K562 (cell line): ENCODE measurements around the gene MT1E. TPM values are rescaled to one million over a fixed set of nuclear protein-coding genes. Genes with fewer than 3 reads are reported as not detected.

Experiments used
- ATAC-seq: fragments of 200-7000 bp; cut with Tn5 transposase; 3 replicates; pipeline ENCODE4 v1.9.1; 2020; ENCODE audit warnings: moderate library complexity
- BruUV-seq: library from RNA; stranded (reverse); fragments of 400-500 nt; replicated peaks from 2 replicates; lab custom pipeline; 2021; lab: Mats Ljungman, UMichigan
- CTCF ChIA-PET: fragments of 300-600 bp; formaldehyde crosslinking; extraction: SDS; loops from one replicate; lab custom pipeline; 2021; ENCODE audit warnings: low intra/inter-chr PET ratio; lab: Yijun Ruan, JAX
- POLR2A ChIA-PET: fragments of 300-600, 350-650 bp; sonication (Branson Sonifier 250); formaldehyde crosslinking; extraction: SDS; loops from one replicate; lab custom pipeline; 2021; ENCODE audit warnings: antibody characterized with exemption, inconsistent platforms; lab: Yijun Ruan, JAX
- DNase-seq, 4 experiments: peaks; one replicate each; pipeline versions ENCODE4 v3.0.0 to v3.0.0-alpha.2; 2011 to 2018; ENCODE audit warnings: low spot score in 3 of 4, mixed read lengths in 3 of 4; ENCODE audit errors: extremely low read depth in 1 of 4
- FAIRE-seq: peaks from 2 replicates; lab custom pipeline; 2011; peaks lifted over from hg19 to GRCh38; lab: Jason Lieb, UNC
- H2AFZ ChIP-seq: 2 replicates; pipeline ENCODE4 v1.6.0; 2011; ENCODE audit warnings: low read depth, low read length, control low read depth, inconsistent platforms
- H3K27ac ChIP-seq: fragments of 200-600 bp; 3 replicates; pipeline ENCODE4 v1.8.0; 2011; ENCODE audit warnings: low read depth, mild to moderate bottlenecking, control low read depth, inconsistent platforms, low read length, moderate library complexity, mixed read lengths; ENCODE audit errors: extremely low read depth
- H3K27me3 ChIP-seq, 2 experiments: fragments of 300-600 bp in 1 of 2; 2 replicates in 1 of 2; 3 replicates in 1 of 2; pipeline versions ENCODE4 v1.6.0 to v1.8.0; 2011; ENCODE audit warnings: inconsistent platforms in 2 of 2, low read length in 2 of 2, mild to moderate bottlenecking in 1 of 2, mixed read lengths in 1 of 2, moderate library complexity in 1 of 2; ENCODE audit not compliant: control insufficient read depth in 2 of 2, insufficient read depth in 2 of 2
- H3K36me3 ChIP-seq: fragments of 300-600 bp; 3 replicates; pipeline ENCODE4 v1.8.0; 2011; ENCODE audit warnings: mild to moderate bottlenecking, low read length, inconsistent platforms; ENCODE audit not compliant: control insufficient read depth, insufficient read depth
- H3K4me1 ChIP-seq, 2 experiments: fragments of 200-600 bp in 1 of 2; replicated peaks in 1 of 2; 2 replicates in 1 of 2; 3 replicates in 1 of 2; pipeline versions ENCODE4 v1.5.1 to v1.8.0; 2011; ENCODE audit warnings: inconsistent platforms in 2 of 2, low read length in 2 of 2, mild to moderate bottlenecking in 1 of 2, mixed read lengths in 1 of 2, moderate library complexity in 1 of 2; ENCODE audit not compliant: control insufficient read depth in 2 of 2, insufficient read depth in 2 of 2
- H3K4me2 ChIP-seq: 2 replicates; pipeline ENCODE4 v1.6.1; 2011; ENCODE audit warnings: low read length, control low read depth, inconsistent platforms, mixed read lengths; ENCODE audit not compliant: insufficient read depth
- H3K4me3 ChIP-seq: fragments of 200-600 bp; sonication (generic), shearing (Covaris generic); 2 replicates; pipeline ENCODE4 v1.5.1; 2016; ENCODE audit warnings: control low read depth, inconsistent platforms
- H3K79me2 ChIP-seq: fragments of 200-600 bp; 3 replicates; pipeline ENCODE4 v1.8.0; 2011; ENCODE audit warnings: low read length, inconsistent platforms; ENCODE audit not compliant: control insufficient read depth, insufficient read depth
- H3K9ac ChIP-seq, 2 experiments: 2 replicates each; pipeline versions ENCODE4 v1.6.0 to v1.6.1; 2011; ENCODE audit warnings: low read depth in 2 of 2, low read length in 2 of 2, control low read depth in 1 of 2, inconsistent platforms in 1 of 2, mild to moderate bottlenecking in 1 of 2, mixed read lengths in 1 of 2; ENCODE audit not compliant: insufficient read depth in 1 of 2
- H3K9me1 ChIP-seq: one replicate; pipeline ENCODE4 v1.6.0; 2011; ENCODE audit warnings: inconsistent platforms, mild to moderate bottlenecking, low read length, moderate library complexity; ENCODE audit not compliant: control insufficient read depth, insufficient read depth
- H3K9me3 ChIP-seq: replicated peaks from 2 replicates; pipeline ENCODE4 v1.5.1; 2011; ENCODE audit warnings: low read depth, low read length, inconsistent platforms; ENCODE audit not compliant: control insufficient read depth, insufficient read depth
- H4K20me1 ChIP-seq: replicated peaks from 2 replicates; pipeline ENCODE4 v1.6.1; 2011; ENCODE audit warnings: low read length, inconsistent platforms, mixed read lengths; ENCODE audit not compliant: control insufficient read depth, insufficient read depth
- BRF1 ChIP-seq: IDR thresholded peaks from 3 replicates; pipeline ENCODE4 v1.6.1; 2011; ENCODE audit warnings: borderline replicate concordance, mild to moderate bottlenecking; ENCODE audit not compliant: insufficient read length; ENCODE audit errors: extremely low read depth
- DPF2 ChIP-seq: fragments of 450-650 bp; IDR thresholded peaks from 2 replicates; pipeline ENCODE4 v1.6.1; 2016
- HNRNPLL ChIP-seq: fragments of 200-400 bp; formaldehyde crosslinking; IDR thresholded peaks from 2 replicates; pipeline ENCODE4 v1.6.1; 2017; ENCODE audit warnings: low read length, low read depth, mild to moderate bottlenecking; ENCODE audit not compliant: poor library complexity, severe bottlenecking
- NRF1 ChIP-seq, 2 experiments: fragments of 450-650 bp; IDR thresholded peaks in 1 of 2; conservative IDR thresholded peaks in 1 of 2; 2 replicates each; pipeline ENCODE4 v1.6.1; 2014; ENCODE audit warnings: mild to moderate bottlenecking in 2 of 2
- ZNF41 ChIP-seq: fragments of 250-450 bp; sonication (Bioruptor Pico); conservative IDR thresholded peaks from 2 replicates; pipeline ENCODE4 v1.4.0; 2020; ENCODE audit warnings: mild to moderate bottlenecking
- ZNF830 ChIP-seq: fragments of 250-450 bp; sonication (Bioruptor Pico); IDR thresholded peaks from 2 replicates; pipeline ENCODE4 v1.5.0; 2021; ENCODE audit warnings: mild to moderate bottlenecking
- WGBS: fragments of 100-300 bp; shearing (Covaris generic); methylation state at CpG from one replicate; pipeline ENCODE4 v1.1.6; 2016; ENCODE audit warnings: low coverage, mixed read lengths; ENCODE audit not compliant: insufficient coverage; ENCODE audit errors: missing lambda C conversion rate; 5-methylcytosine and 5-hydroxymethylcytosine counted together
- in situ Hi-C: fragments of 300-500 bp; cut with MboI; formaldehyde crosslinking; loops from 4 replicates; pipeline ENCODE4 v1.15.0; 2018; ENCODE audit warnings: inconsistent platforms, mixed read lengths
- intact Hi-C: fragments of 100-400 bp; cut with micrococcal nuclease; formaldehyde crosslinking; loops from 2 replicates; pipeline ENCODE4 v1.14.2; 2022
- polyA plus RNA-seq, 8 experiments: library from polyadenylated mRNA; depleted of rRNA in 4 of 8; stranded (reverse) in 5 of 8; unstranded in 3 of 8; fragments of >200 nt; fragmentation: Nextera tagmentation in 2 of 8; fragmentation: Illumina TruSeq in 1 of 8; extraction: Ambion mirVana in 2 of 8; extraction: Trizol in 1 of 8; gene quantifications; 2 replicates each; pipeline versions ENCODE4 v1.2.1 to v1.2.3, GENCODE V29; 2011 to 2014; ENCODE audit warnings: inconsistent platforms in 1 of 8, missing spikeins in 1 of 8
- total RNA-seq, 7 experiments: library from RNA; depleted of rRNA in 6 of 7; stranded (reverse); fragments of >200 nt in 6 of 7; fragmentation: Illumina TruSeq in 2 of 7; extraction: Trizol in 2 of 7; gene quantifications; 2 replicates each; pipeline versions ENCODE4 v1.2.1 to v1.2.3, GENCODE V29; 2011 to 2021; ENCODE audit warnings: low replicate concordance in 1 of 7
- TF ChIP-seq, protein P1 (sequence below): conservative IDR thresholded peaks from 2 replicates; pipeline ENCODE4 v1.6.1; 2011; ENCODE audit warnings: low read depth, mild to moderate bottlenecking, low read length; ENCODE audit not compliant: control insufficient read depth
- TF ChIP-seq, protein P2 (sequence below), 2 experiments: IDR thresholded peaks; 2 replicates each; pipeline ENCODE4 v1.6.1; 2011; ENCODE audit warnings: borderline replicate concordance in 1 of 2, control low read depth in 1 of 2, low read depth in 1 of 2, low read length in 1 of 2, mild to moderate bottlenecking in 1 of 2, mixed read lengths in 1 of 2, moderate library complexity in 1 of 2; ENCODE audit not compliant: insufficient read depth in 1 of 2, insufficient read length in 1 of 2, poor library complexity in 1 of 2, severe bottlenecking in 1 of 2; ENCODE audit errors: extremely low read depth in 1 of 2

MT1E gene
- total and polyA plus RNA-seq, 9 of the 15 experiments (the other 6 are each of a cell fraction or from before 2014, with no cell fraction given) = 0.29 to 0.81 (median 0.46) TPM; not detected in 3

DNA sequence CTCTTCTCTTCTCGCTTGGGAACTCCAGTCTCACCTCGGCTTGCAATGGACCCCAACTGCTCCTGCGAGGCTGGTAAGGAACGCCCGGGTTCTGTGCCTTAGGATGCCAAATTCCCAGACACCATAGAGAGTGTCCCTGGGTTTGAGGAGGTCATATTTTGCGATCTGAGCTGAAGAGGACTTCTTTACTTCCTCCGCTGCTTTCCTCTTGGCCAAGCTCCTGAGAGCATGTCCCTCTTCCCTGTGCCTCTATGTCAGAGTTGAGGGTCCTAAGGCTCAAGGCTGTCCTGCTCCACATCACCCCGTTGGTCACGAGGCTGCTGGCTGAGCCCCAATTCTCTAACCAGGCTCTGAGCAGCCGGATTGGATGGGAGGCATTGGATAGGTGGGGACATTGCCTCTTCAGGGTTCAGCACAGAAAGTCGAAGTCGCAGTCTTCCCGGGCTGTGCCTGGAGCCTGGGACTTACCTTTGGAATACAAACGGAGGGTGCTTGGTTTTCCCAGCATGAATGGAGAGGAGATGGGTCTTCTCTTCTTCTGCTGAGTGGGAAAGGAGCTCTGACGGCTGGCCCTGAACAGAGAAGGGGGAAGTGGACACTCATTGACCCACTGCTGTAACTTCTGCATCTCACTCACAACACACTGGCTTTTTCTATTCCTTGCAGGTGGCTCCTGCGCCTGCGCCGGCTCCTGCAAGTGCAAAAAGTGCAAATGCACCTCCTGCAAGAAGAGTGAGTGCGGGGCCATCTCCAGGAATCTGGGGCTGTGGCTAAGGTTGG lies 44.4 kb downstream of the MT1E start:
- Histone ChIP-seq H4K20me1 (peaks cover 6% of the 10 kb centered on the region; the same call in 1 of the 2 replicates), H3K36me3 (no peaks in the 10 kb centered on the region), H2AFZ (no peak overlapping the region), H3K9me1 (no peaks in the 10 kb centered on the region), H3K79me2 (no peaks in the 10 kb centered on the region), H3K4me1 (peaks cover 0 to 5% of the 10 kb centered on the region in 2 experiments; a peak in 1 of 5 replicates), H3K4me3 (no peak overlapping the region), H3K4me2 (no peak overlapping the region), H3K27ac (no peak overlapping the region), H3K9me3 (no peaks in the 10 kb centered on the region), H3K27me3 (peaks cover 43 to 55% of the 10 kb centered on the region in 2 experiments), H3K9ac (no peak overlapping the region)
- FAIRE-seq = no peak
- intact Hi-C loops = no loop called here
- in situ Hi-C loops = no loop called here
- no TSS peak for BruUV-seq
- 1% methylated on average over 18 of the region's 19 CpGs for WGBS
- ChIA-PET POLR2A (interaction anchor here (0.5 to 1.1 kb wide), 2 partner anchors 108 to 124 kb away, joined by 3 to 4 read pairs; no protein-coding TSS in a partner anchor), CTCF (interaction anchor here (0.7 kb wide), 1 partner anchor 93 kb away, joined by 3 read pairs; no protein-coding TSS in a partner anchor)
- no peak for ATAC-seq
- no peak for DNase-seq
- no peak for TF ChIP-seq ZNF830 (CRISPR knock-in tag)
- peak; percentile 81 to 84 for TF ChIP-seq NRF1 (conservative IDR thresholded peaks at IDR 0.05 in 1 of 2, IDR thresholded peaks at IDR 0.05 in 1 of 2)

DNA sequence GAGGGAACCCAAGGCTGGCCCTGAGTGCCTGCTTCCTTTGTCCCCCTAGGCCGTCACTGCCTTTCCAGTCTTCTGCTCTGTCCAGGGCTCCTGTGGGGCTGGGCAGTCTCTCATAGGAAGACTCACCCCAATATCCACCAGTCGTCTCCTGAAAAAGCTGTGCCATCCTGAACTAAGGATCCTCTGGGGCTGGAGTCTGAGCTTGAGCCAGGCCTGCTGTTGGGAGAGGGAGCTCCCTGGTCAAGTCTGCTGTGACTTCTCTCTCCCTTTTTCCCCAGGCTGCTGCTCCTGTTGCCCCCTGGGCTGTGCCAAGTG lies 45.0 kb downstream of the MT1E start:
- Histone ChIP-seq H3K9me3 (no peaks in the 10 kb centered on the region), H3K9me1 (no peaks in the 10 kb centered on the region), H3K27ac (no peak overlapping the region), H3K4me1 (peaks cover 0 to 6% of the 10 kb centered on the region in 2 experiments; a peak in 1 of 5 replicates), H3K36me3 (no peaks in the 10 kb centered on the region), H3K79me2 (no peaks in the 10 kb centered on the region), H3K4me2 (no peak overlapping the region), H3K4me3 (no peak overlapping the region), H3K9ac (no peak overlapping the region), H3K27me3 (peaks cover 48 to 60% of the 10 kb centered on the region in 2 experiments), H2AFZ (no peak overlapping the region), H4K20me1 (peaks cover 6% of the 10 kb centered on the region; the same call in 1 of the 2 replicates)
- ChIA-PET CTCF (interaction anchor here (0.7 kb wide), 1 partner anchor 94 kb away, joined by 3 read pairs; no protein-coding TSS in a partner anchor), POLR2A (interaction anchor here (0.6 kb wide), 1 partner anchor 806 kb away, joined by 3 read pairs; no protein-coding TSS in a partner anchor)
- TF ChIP-seq HNRNPLL (no peak), NRF1 (conservative IDR thresholded peaks at IDR 0.05 in 1 of 2, IDR thresholded peaks at IDR 0.05 in 1 of 2) (peak; percentile 37 to 65), BRF1 (no peak), ZNF41 (CRISPR knock-in tag) (no peak), DPF2 (no peak)
- TF ChIP-seq, protein P1, sequence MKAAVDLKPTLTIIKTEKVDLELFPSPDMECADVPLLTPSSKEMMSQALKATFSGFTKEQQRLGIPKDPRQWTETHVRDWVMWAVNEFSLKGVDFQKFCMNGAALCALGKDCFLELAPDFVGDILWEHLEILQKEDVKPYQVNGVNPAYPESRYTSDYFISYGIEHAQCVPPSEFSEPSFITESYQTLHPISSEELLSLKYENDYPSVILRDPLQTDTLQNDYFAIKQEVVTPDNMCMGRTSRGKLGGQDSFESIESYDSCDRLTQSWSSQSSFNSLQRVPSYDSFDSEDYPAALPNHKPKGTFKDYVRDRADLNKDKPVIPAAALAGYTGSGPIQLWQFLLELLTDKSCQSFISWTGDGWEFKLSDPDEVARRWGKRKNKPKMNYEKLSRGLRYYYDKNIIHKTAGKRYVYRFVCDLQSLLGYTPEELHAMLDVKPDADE = no peak
- TF ChIP-seq, protein P2, sequence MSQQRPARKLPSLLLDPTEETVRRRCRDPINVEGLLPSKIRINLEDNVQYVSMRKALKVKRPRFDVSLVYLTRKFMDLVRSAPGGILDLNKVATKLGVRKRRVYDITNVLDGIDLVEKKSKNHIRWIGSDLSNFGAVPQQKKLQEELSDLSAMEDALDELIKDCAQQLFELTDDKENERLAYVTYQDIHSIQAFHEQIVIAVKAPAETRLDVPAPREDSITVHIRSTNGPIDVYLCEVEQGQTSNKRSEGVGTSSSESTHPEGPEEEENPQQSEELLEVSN (IDR thresholded peaks at IDR 0.05; ENCODE audit: borderline replicate concordance in 1 of 2, extremely low read depth in 1 of 2, insufficient read depth in 1 of 2, insufficient read length in 1 of 2, low read depth in 1 of 2, low read length in 1 of 2, poor library complexity in 1 of 2, severe bottlenecking in 1 of 2) = no peak
- in situ Hi-C loops = no loop called here
- no TSS peak for BruUV-seq
- intact Hi-C loops = no loop called here
- FAIRE-seq (no peak), DNase-seq (no peak), ATAC-seq (no peak)
- WGBS = 0% methylated on average over 2 of the region's 2 CpGs
